Activated CD8-positive, alpha-beta memory T cell treated with anti-CD3 and anti-CD28 coated beads, Interleukin-2, amount 10 ng/mL, durations not matched to agents 7 days and 5 days (primary cell): ENCODE results near the gene RAMACL. TPM values are rescaled to one million over a fixed set of nuclear protein-coding genes. Genes with fewer than 3 reads are reported as not detected.
"Not testable (repeated sequence)": the region's sequence is repeated elsewhere in the genome, so short reads cannot be mapped to it uniquely, and the experiment has no call there.

Source experiments
- ATAC-seq: fragments of 150-1000 bp; cut with Tn5 transposase; one replicate; pipeline ENCODE4 v1.10.0; 2021; ENCODE audit warnings: moderate library complexity
- CTCF ChIA-PET: fragments of 350-600 bp; sonication (Branson Sonifier 250); formaldehyde crosslinking; loops from one replicate; lab custom pipeline; 2021; ENCODE audit warnings: antibody characterized with exemption; lab: Charles Lee
- DNase-seq: peaks from one replicate; pipeline ENCODE4 v3.0.0-alpha.2; 2020
- H3K27ac Mint-ChIP-seq: one replicate; pipeline ENCODE4 v1.8.0; 2021; ENCODE audit warnings: mild to moderate bottlenecking, mixed read lengths
- H3K27me3 Mint-ChIP-seq: one replicate; pipeline ENCODE4 v1.8.0; 2021; ENCODE audit warnings: mixed read lengths
- H3K36me3 Mint-ChIP-seq: one replicate; pipeline ENCODE4 v1.8.0; 2021; ENCODE audit warnings: mild to moderate bottlenecking, mixed read lengths
- H3K4me1 Mint-ChIP-seq: one replicate; pipeline ENCODE4 v1.8.0; 2021; ENCODE audit warnings: mixed read lengths
- H3K4me3 Mint-ChIP-seq: one replicate; pipeline ENCODE4 v1.8.0; 2021; ENCODE audit warnings: mild to moderate bottlenecking, moderate library complexity, mixed read lengths
- H3K9me3 Mint-ChIP-seq: one replicate; pipeline ENCODE4 v1.8.0; 2022; ENCODE audit warnings: low read depth, mixed read lengths
- total RNA-seq, 2 experiments: library from RNA; stranded (reverse); gene quantifications; one replicate each; pipeline ENCODE4 v1.2.3, GENCODE V29; 2021

Gene RAMACL
- total RNA-seq, 2 experiments from 2014 or later = 0.14 to 0.29 TPM

- Mint-ChIP-seq H3K27ac (no peak overlapping the region), H3K9me3 (no peaks in the 10 kb centered on the region), H3K4me3 (no peak overlapping the region), H3K27me3 (no peaks in the 10 kb centered on the region), H3K36me3 (no peaks in the 10 kb centered on the region), H3K4me1 (peaks cover 13% of the 10 kb centered on the region)
- CTCF ChIA-PET = no interaction called here
- peak; percentile 28 for DNase-seq
- no peak for ATAC-seq
Measured at GRCh38 chr6:166584155-166584554, 2.3 kb downstream of the RAMACL start.

GRCh38 chr6:166583230-166583965, 3.1 kb downstream of the RAMACL start:
- ATAC-seq = no peak

GRCh38 chr6:166582258-166582657, 4.2 kb downstream of the RAMACL start:
- H3K9me3 Mint-ChIP-seq = no peaks in the 10 kb centered on the region
- DNase-seq = no peak
- H3K27ac Mint-ChIP-seq = no peak overlapping the region
- CTCF ChIA-PET = no interaction called here
- H3K4me3 Mint-ChIP-seq = no peak overlapping the region
- no peaks in the 10 kb centered on the region for H3K27me3 Mint-ChIP-seq
- no peak for ATAC-seq
- H3K36me3 Mint-ChIP-seq = no peaks in the 10 kb centered on the region
- H3K4me1 Mint-ChIP-seq = peaks cover under 1% of the 10 kb centered on the region

More at GRCh38 chr6:166583230-166583965, 3.1 kb downstream of the RAMACL start:
- peak; percentile 23 for DNase-seq
- no peak overlapping the region for H3K27ac Mint-ChIP-seq
- no peak overlapping the region for H3K4me3 Mint-ChIP-seq
- no peaks in the 10 kb centered on the region for H3K36me3 Mint-ChIP-seq
- no peaks in the 10 kb centered on the region for H3K27me3 Mint-ChIP-seq
- CTCF ChIA-PET = no interaction called here
- no peaks in the 10 kb centered on the region for H3K9me3 Mint-ChIP-seq
- H3K4me1 Mint-ChIP-seq = peaks cover 5% of the 10 kb centered on the region

- H3K4me1 Mint-ChIP-seq, H3K27me3 Mint-ChIP-seq, ATAC-seq, H3K36me3 Mint-ChIP-seq, H3K9me3 Mint-ChIP-seq, H3K4me3 Mint-ChIP-seq, CTCF ChIA-PET, H3K27ac Mint-ChIP-seq: not testable (repeated sequence)
- peak; percentile 27 for DNase-seq
Measured at GRCh38 chr6:166581801-166582200, 4.7 kb downstream of the RAMACL start.

GRCh38 chr6:166581091-166581511, 5.4 kb downstream of the RAMACL start:
- Mint-ChIP-seq H3K9me3 (peaks cover 3% of the 10 kb centered on the region), H3K27ac (no peak overlapping the region), H3K4me3 (no peak overlapping the region), H3K27me3 (no peaks in the 10 kb centered on the region), H3K4me1 (no peaks in the 10 kb centered on the region), H3K36me3 (peaks cover 1% of the 10 kb centered on the region)
- CTCF ChIA-PET = no interaction called here
- ATAC-seq (no peak), DNase-seq (peak; percentile 21)

GRCh38 chr6:166580076-166581050, 6.1 kb downstream of the RAMACL start:
- Mint-ChIP-seq H3K9me3 (peaks cover 4% of the 10 kb centered on the region), H3K4me3 (no peak overlapping the region), H3K27ac (no peak overlapping the region), H3K27me3 (no peaks in the 10 kb centered on the region), H3K4me1 (no peaks in the 10 kb centered on the region), H3K36me3 (peaks cover 1% of the 10 kb centered on the region)
- CTCF ChIA-PET = no interaction called here
- ATAC-seq (no peak), DNase-seq (peak; percentile 37)

GRCh38 chr6:166579237-166579850, 7.1 kb downstream of the RAMACL start:
- no peak for ATAC-seq
- CTCF ChIA-PET = no interaction called here
- H3K4me3 Mint-ChIP-seq = no peak overlapping the region

GRCh38 chr6:166578536-166579236, 7.8 kb downstream of the RAMACL start:
- Mint-ChIP-seq H3K4me1 (no peaks in the 10 kb centered on the region), H3K36me3 (peaks cover 1% of the 10 kb centered on the region), H3K27me3 (no peaks in the 10 kb centered on the region), H3K27ac (no peak overlapping the region), H3K4me3 (no peak overlapping the region), H3K9me3 (peaks cover 4% of the 10 kb centered on the region)
- CTCF ChIA-PET = no interaction called here
- ATAC-seq = no peak
- DNase-seq = peak; percentile 29

More at GRCh38 chr6:166579237-166579850, 7.1 kb downstream of the RAMACL start:
- no peaks in the 10 kb centered on the region for H3K4me1 Mint-ChIP-seq
- no peak for DNase-seq
- H3K27ac Mint-ChIP-seq = no peak overlapping the region
- no peaks in the 10 kb centered on the region for H3K27me3 Mint-ChIP-seq
- H3K36me3 Mint-ChIP-seq = peaks cover 1% of the 10 kb centered on the region
- peaks cover 4% of the 10 kb centered on the region for H3K9me3 Mint-ChIP-seq

- CTCF ChIA-PET = no interaction called here
- no peak overlapping the region for H3K4me3 Mint-ChIP-seq
- H3K27ac Mint-ChIP-seq = no peak overlapping the region
- H3K9me3 Mint-ChIP-seq = peaks cover 4% of the 10 kb centered on the region
- peaks cover 5% of the 10 kb centered on the region for H3K4me1 Mint-ChIP-seq
- no peaks in the 10 kb centered on the region for H3K27me3 Mint-ChIP-seq
- DNase-seq (no peak), ATAC-seq (no peak)
- peaks cover 1% of the 10 kb centered on the region for H3K36me3 Mint-ChIP-seq
Measured at GRCh38 chr6:166575205-166575604, 11.3 kb downstream of the RAMACL start.

- Mint-ChIP-seq H3K27me3 (no peaks in the 10 kb centered on the region), H3K4me3 (no peak overlapping the region), H3K4me1 (peaks cover 5% of the 10 kb centered on the region), H3K36me3 (peaks cover 1% of the 10 kb centered on the region), H3K27ac (no peak overlapping the region), H3K9me3 (peaks cover 4% of the 10 kb centered on the region)
- DNase-seq (peak; percentile 34), ATAC-seq (no peak)
- CTCF ChIA-PET = no interaction called here
Measured at GRCh38 chr6:166573511-166574216, 12.8 kb downstream of the RAMACL start.

GRCh38 chr6:166572370-166573261, 13.9 kb downstream of the RAMACL start:
- no peaks in the 10 kb centered on the region for H3K27me3 Mint-ChIP-seq
- ATAC-seq (no peak), DNase-seq (no peak)
- peaks cover 4% of the 10 kb centered on the region for H3K9me3 Mint-ChIP-seq
- H3K27ac Mint-ChIP-seq = no peak overlapping the region
- H3K36me3 Mint-ChIP-seq = peaks cover 1% of the 10 kb centered on the region
- no peak overlapping the region for H3K4me3 Mint-ChIP-seq
- CTCF ChIA-PET = no interaction called here
- H3K4me1 Mint-ChIP-seq = peaks cover 5% of the 10 kb centered on the region
